Fibroblast of upper back skin (primary cell): Measurements from ENCODE around the gene KCNQ4.

ENCODE experiments used
- DNase-seq: peaks from one replicate; pipeline ENCODE4 v3.0.0-alpha.2; 2013

Gene KCNQ4

DNA sequence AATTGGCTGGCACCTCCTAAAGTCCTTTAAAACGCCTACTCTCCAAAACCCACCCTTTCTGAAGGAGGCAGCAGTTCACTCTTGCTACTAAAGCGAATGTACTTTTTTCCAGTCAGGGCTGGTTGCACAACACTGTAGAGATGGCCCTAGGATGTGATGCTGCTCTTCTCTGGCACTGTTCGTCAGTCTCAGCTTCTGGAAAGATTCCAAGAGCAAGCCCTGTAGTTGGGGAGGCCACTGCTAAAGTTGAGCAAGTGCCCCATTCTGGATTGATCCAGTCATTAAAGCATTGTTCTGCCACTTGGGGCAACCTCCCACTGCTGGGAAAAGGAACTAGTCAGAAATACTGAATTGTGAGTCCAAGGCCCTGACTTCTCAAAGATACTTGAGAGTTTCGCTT, 28.5 kb upstream of the KCNQ4 start:
- DNase-seq, result no peak

DNA sequence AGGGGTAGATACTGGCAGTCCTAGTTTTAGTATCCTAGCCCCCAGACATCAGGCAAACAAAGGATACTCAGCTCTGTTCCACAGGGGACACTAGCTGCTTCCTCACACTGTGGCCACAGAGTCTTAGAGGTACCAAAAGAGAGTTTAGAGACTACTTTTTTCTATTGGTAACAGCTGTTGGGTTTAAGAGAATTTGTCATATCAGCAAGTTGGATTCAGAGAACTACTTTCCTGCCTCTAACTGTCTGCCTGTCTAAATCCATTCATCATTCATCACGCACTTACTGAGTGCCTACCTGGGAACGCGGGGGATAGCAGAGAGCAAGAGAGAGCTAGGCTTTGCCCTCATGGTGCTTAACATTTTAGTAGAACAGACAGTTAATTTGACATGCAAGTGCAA, 27.1 kb upstream of the KCNQ4 start:
- DNase-seq, result no peak

DNA sequence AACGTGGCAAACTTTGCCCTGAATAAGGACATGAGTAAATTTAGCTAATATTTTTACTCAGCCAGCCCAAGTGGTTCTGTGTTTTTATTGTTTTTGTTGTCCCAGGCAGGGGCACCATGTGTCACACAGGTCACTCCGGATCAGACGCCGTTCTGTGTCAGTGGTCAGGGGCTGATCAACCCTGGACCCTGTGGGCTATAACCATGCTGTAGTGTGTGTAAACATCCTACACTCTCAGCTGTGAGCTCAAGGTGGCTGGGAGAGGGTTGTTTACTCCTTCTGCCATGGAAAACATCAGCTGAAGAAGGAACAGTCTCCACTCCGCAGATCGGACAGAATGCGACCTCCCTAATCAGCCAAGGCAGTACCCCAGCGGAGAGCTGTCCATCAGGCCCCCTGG, 26.5 kb upstream of the KCNQ4 start:
- no peak for DNase-seq

DNA sequence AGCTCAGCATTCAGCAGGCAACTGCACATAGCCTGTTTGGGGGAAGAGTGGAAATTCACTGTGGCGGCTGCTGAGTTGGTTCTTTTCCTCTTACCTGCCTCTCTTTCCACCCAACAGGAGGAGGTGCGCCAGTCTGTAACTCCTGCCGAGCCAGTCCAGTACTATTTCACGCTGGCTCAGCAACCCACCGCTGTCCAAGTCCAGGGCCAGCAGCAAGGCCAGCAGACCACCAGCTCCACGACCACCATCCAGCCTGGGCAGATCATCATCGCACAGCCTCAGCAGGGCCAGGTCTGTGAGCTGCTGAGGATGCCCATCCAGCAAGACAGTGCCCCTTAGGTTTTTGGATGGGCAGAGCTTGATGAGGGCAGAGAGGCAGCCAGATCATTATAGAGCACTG, 25.6 kb upstream of the KCNQ4 start:
- DNase-seq, result no peak

DNA sequence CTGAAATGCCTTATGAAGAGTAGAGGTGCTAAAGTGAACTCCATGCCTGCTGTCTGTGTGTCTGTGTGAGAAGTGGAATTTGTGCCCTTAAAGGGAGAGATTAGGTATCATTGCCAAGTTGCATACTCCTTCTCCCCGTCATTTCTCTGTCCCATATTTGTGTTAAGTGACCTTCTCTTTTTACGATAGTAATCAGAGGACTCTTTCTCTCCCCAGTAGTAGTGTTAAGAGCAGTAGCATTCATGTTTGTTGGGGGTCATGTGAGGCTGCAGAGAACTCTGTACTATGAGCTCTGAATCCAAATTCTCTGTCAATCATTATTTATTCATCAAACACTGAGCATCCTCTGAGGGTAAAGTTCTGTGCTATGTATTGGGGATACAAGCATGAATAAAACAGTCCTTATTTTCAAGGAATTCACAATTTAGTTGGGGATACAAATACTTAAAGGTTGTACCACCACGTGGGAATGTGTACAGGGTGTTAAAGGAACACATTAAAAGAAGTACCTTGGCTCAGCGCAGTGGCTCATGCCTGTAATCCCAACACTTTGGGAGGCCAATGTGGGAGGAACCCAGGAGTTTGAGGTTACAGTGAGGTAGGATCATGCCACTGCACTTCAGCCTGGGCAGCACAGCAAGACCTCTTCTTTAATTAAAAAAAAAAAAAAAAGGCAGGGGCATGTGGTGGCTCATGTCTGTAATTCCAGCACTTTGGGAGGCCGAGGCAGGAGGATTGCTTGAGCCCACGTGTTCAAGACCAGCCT, 24.8 kb upstream of the KCNQ4 start:
- DNase-seq, result no peak

DNA sequence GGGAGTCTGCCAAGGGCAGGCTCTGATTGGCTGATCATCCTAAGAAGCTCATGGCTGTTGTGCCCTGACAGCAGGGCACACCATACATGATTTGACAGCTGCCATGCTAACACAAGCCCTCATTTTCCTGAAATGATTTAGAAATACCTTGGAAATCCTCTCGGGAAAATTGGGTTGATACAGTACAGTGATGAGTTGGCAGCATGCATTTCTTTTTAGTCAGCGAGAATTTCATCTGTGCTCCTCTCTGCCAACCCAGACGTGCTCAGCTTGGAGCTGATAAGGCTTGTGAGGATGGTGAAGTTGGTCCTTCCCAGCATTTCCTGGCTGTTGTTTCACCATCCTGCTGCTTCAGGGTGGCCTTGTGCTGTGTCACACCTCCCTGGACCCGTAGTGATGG, 22.6 kb upstream of the KCNQ4 start:
- peak; percentile 25 for DNase-seq

DNA sequence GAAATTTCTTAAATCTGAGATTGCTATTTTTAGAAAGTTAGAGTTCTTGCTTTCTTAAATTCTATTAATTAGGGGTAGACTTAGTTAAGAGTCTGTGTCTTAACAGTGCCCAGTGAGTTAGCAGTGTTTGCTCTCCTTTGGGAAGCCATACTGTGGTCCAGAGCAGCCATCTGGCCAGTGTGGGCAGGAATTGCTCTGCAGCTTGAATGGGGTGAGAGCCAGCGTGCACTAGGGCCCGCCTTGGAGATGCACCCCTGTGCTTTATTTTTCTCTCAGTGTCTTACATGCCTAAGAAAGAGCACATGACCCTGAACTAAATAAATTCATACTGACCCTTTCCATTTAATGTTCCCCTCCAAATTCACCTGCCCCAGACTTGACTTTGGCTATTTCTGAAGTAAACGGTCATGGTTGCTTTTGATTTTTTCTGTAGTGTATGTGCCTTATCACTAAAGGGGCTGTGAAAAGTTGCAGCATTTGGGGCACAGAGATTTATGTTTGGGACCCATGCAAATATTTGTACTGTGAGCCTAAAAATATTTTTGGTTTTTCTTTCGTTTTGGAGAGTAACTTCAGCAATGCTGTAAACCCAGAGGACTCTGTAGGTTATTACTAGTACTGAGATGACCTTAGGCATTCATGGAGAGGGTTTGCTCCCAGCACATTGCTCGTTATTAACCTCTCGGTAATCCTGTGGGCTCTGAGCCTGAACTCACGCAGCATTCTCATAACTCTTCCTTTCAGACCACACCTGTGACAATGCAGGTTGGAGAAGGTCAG, 21.3 kb upstream of the KCNQ4 start:
- no peak for DNase-seq

DNA sequence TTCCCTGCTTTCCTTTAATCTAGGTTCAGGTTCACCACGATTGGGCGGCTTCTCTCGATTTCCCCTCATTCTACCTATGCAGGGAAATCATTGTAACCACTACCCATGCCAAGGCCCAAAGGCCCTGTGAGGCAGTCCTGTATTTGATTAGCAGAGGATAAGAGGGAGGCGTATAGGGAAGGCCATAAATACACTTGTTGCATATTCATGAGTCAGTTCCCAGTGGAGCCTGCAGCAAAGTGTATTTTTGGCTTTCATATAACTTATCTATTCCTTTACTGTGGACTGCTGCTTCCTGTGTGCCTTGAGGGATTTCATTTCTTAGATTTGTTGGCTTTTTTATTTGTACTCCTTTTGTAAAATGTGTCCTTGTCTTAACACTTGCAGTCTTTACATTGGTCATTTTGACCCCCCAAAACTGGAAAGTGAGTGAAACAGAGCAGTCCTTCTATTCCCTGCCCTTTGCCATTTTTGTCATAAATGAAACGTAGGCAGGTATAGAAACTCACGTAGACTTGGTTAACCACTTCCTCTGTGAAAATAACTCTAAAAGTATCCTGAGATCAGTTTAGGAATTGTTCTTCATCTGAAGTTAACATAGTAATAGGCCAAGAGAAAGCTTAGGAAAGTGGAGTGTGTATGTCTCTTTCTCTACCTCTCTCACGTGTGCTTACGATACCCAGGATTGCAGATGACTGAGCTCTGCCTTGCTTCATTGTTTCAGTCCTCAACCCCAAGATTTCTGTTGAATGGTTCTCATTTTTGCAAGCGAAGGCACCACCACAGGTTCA, 19.6 kb upstream of the KCNQ4 start:
- DNase-seq, result peak; percentile 14

DNA sequence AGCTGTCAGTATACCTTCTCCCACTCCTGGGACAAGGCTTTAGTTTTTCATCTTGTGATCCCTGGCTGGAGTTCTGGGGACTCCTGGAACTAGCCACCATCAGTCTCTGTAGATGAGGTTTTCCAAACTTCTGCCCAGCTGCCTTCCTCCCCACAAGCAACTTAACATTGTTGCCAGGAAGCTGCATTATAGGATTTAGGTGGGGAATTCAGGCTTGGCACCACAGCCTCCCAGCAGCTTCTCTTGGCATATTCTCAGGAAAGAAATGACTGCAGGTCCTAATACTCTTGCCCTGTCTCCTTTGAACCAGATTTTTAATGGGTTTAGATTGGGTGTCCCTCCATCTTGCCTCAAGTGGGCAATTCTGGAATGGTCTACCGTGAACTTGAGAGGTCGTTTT, 18.6 kb upstream of the KCNQ4 start:
- no peak for DNase-seq

DNA sequence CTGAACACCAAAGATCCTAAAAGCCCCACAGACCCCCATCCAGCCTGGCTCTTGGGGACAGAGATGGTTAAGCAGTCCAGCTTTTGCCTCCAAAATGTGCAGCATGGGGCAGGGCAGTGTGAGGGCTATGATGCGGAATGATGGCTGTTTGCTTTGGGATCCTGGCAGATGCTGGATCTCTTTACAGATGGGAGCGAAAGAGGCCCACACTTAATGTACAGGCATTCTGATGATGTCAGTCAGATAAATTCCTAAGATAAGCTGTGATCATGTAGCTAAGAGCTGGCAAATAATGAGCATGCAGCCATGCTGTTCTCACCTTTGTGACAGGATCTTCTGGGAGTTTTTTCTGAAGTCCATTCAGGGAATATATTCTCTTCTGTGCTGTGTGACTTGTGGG, 17.6 kb upstream of the KCNQ4 start:
- no peak for DNase-seq

DNA sequence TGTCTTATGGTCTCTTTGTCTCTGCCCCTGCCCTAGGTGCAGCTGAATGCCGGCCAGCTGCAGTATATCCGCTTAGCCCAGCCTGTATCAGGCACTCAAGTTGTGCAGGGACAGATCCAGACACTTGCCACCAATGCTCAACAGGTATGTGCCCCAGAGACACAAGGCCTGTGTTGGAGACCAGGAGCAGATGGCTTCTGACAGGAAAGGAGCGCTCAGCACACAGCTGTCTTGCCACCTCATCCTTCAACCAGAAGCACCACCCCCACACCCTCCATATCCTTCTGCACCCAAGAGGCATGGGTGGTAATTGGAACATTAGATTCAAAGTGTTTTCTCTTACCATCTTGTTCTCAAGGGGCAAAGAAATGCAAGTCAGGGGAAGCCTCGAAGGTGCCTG, 17.0 kb upstream of the KCNQ4 start:
- no peak for DNase-seq

DNA sequence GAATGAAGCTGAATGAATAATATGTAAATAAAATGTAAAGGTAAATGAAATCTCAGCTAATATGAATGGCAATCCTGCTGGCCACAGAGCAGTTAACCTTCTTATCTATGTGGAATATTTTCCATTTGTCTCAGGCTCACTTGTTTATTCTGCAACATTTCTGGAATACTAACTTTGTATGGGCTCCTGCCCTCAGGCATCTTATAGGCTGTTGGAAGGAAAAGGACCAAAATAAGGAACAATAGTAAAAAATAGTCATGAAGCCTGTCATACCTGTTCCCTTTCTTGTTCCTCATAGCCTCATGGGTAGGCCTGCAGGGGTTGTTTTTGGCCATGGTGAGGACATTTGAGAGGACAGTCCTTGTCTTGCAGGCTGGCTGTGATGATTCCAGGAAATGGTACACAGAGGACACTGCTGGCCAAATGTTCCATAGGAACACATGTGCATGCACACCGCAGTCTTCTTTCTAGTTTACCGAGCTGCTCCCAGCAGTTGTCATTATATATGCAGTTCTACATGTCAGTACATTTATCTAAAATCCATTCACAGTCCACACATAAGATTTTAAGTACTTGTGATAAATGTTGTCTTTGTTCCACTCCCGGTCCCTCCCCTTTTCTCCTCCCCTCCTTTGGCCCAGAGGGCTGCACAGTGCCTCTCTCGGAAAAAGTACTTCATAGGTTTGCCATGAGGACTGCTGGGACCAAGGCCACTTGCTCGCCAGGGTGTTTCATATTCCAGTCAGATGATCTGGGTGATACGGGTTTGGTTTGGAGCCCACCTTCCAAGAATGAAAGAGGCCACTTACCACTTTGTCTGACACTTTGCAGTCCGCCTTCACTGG, 15.2 kb upstream of the KCNQ4 start:
- DNase-seq, result no peak

DNA sequence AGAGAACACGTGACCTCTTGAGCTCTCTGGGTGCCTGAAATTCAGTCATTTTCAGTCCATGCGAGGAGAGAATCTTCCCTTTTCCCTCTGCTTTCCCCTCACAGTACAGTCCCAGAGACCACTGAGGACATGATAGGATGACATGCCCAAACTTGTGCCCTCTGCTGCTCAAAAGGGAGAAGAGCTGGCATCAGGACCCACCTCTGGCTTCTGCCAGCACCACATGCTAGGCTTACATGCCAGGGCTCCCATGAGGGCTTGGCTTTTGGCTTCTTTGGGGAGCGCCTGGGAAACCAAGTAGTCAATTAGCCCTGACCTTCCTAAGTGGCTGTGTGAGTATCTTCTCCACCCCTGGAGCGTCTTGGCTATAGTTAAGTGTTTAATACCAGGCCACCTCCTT, 13.8 kb upstream of the KCNQ4 start:
- DNase-seq, result no peak

DNA sequence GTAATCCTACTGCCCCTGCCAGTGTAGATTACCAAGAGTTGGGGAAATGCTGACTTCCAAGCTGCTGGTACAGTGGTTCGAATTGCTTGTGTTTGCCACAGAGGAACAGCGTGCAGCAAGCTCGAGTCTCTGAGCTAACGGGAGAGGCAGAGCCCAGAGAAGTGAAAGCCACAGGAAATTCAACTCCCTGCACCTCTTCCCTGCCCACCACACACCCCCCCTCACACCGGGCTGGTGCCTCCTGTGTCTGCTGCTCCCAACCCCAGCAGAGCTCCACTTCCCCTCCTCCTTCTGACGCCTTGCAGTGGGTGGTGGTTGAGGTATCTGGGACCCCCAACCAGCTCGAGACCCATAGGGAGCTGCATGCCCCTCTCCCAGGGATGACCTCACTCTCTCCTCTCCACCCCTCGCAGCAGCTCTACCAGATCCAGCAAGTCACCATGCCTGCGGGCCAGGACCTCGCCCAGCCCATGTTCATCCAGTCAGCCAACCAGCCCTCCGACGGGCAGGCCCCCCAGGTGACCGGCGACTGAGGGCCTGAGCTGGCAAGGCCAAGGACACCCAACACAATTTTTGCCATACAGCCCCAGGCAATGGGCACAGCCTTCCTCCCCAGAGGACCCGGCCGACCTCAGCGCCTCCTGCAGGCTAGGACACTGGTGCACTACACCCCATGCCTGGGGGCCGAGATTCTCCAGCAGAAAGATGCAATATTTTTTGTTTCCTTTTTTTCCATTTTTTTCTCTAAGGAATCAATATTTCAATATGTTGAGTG, 13.1 kb upstream of the KCNQ4 start:
- no peak for DNase-seq

DNA sequence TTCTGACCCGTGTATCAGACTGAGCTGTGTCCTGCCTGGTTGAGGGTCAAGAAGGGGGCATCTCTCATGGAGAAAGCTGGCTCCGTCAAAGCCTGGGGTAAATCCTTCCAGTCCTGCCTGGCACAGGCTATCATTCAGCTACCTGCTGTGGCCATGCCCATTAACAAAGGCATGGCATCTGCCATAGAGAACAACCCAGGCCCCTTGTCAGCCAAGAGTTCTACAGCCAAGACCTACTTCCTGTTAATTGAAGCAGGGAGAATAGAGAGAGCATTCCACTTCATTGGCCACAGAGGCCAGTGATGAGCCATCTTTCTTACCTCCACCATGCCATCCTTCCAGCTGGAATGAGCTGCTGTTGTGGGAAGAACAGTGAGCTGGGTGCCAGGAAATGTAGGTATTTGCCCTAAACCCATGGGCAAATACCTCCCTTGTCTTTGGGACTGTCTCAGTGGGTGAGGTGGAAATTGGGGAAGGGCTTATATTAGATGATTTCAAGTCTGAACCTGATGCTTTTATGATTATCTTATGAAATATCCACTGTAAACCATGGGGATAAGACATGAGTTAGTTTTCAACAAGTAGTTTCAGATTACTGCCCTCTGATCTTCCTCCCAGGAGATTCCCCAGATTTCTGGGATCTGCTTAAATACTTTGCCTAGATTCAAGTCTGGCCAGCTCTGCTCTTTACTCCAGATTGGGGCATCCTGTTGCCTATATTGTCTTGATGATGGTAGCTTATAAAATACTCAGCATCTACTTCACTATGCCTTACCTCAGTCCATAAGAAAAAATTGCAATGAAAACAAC, 11.2 kb upstream of the KCNQ4 start:
- no peak for DNase-seq

DNA sequence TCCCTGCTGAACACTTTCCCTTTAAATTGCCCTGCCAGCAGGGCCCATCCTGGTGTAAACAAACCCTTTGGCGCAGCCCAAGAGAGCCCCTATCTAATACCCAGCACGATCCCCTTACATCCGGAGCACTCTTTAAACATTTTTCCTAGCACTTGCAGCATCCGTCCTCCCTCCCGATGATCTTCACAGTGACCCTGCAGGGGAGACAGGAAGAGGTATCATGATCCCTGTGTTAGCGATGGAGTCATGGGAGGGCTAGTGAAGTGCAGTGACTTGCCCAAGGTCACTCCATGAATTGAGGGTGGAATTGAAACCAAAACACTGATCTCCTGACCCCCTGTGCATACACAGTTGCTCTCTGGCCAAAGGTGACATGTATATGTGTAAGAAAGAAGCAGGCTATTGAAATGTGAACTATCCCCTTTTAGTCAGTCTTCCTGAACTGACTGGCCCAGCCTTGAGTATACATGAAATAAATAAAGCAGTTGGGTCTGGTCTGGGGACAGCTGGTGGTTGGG, 9.8 kb upstream of the KCNQ4 start:
- DNase-seq, result no peak

DNA sequence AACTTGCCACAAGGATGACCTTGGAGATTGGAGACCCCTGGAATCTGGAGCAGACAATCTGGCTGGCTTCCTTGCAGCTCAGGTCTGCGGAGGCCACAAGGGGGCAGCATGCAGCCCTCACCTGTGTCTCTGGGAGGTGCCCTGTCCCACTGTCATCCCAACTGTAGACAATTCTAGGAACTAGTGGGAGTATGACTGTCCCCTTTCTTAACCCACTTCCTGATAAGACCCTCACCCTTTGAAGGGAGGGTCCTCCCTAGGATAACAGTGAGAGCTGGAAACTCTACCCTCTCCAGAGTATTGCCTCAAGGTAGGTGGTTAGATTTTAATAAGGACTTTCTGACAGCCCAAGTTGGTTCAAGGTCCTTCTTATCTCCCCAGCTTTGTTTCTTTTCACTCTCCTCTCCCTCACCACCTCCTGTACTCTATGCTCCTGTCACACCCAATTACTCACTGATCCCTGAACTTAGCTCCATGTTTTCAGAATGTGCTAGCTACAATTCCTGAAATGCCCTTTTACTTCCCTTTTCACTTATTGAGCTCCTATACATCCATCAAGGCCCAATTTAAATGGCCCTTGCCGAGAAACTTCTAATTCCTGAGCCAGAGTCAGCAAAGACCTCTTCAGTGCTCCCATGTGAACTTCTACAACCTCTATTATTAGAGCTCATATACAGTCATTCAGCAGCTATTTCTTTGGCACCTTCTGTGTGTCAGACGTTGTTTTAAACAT, 9.2 kb upstream of the KCNQ4 start:
- DNase-seq, result peak; percentile 23

DNA sequence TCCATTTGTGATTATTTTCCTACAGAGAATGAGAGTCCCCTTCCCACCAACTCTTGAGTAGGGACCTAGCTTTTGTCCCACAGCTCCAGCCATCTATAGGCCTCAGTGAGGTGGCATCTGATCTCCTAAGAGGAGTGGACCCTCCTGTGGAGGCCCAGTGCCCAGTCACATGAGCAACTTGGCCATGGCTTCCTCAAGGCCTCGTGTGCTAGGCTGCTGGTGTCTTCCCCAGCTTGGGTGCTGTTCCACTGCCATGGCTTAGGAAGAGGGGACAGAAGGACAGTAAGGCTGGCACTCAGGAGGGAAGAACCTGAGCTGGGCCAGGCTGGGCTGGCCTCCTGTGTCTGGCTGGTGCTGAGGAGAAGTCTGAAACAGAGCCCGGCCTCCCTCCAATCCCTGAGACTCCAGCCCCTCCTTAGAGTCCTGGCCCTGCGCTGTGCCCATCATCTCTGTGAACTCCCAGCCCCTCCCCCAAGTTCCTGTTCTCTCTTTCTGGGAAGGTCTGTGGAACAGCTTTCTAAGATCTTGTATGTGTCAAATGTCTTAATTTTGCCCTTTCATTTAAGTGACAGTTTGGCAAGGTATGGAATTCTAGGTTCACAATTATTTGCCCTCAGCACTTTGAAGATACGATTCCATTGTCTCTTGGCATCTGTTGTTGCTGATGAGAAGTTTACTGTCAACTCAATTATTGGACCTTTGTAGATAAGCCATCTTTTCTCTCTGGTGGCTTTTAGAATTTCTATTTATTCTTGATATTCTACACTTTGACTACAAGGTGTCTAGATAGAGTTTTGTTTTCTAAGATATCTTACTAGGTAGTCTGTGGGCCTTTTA, 7.1 kb upstream of the KCNQ4 start:
- DNase-seq, result no peak
